Esophagus mucosa (tissue), 1 donor: Measurements from ENCODE around the gene SUN1. TPM values are rescaled to one million over a fixed set of nuclear protein-coding genes. Genes with fewer than 3 reads are reported as not detected.

Experiments
- ATAC-seq: fragments of 200-7000 bp; cut with Tn5 transposase; one replicate; pipeline ENCODE4 v1.9.1; 2020
- total RNA-seq: library from RNA; stranded (reverse); gene quantifications from one replicate; pipeline ENCODE4 v1.2.4, GENCODE V29; 2023
- donor health status: DM: yes; HTN: yes; CAD: no.

Gene SUN1
- total RNA-seq, 1 donor from 2014 or later, result 63.0 TPM

GRCh38 chr7:908591-909357, 76.5 kb downstream of the SUN1 start:
- ATAC-seq, result peak; percentile 76

GRCh38 chr7:909358-910329, 77.4 kb downstream of the SUN1 start:
- peak; percentile 28 for ATAC-seq

- no peak for ATAC-seq
These were observed 78.2 kb downstream of the SUN1 start for GRCh38 chr7:910441-910861.

GRCh38 chr7:910931-911431, 78.7 kb downstream of the SUN1 start:
- ATAC-seq, result no peak

- no peak for ATAC-seq
These were observed 79.7 kb downstream of the SUN1 start for GRCh38 chr7:911791-912480.

GRCh38 chr7:913736-914520, 81.7 kb downstream of the SUN1 start:
- peak; percentile 85 for ATAC-seq

- peak; percentile 10 for ATAC-seq
These were observed 82.4 kb downstream of the SUN1 start for GRCh38 chr7:914521-915194.

GRCh38 chr7:915291-916218, 83.3 kb downstream of the SUN1 start:
- ATAC-seq, result no peak

GRCh38 chr7:916291-916941, 84.1 kb downstream of the SUN1 start:
- no peak for ATAC-seq

- no peak for ATAC-seq
These were observed 85.2 kb downstream of the SUN1 start for GRCh38 chr7:917255-918117.

GRCh38 chr7:918118-918425, 85.8 kb downstream of the SUN1 start:
- ATAC-seq, result no peak

- no peak for ATAC-seq
These were observed 86.3 kb downstream of the SUN1 start for GRCh38 chr7:918441-919113.

- no peak for ATAC-seq
These were observed 86.8 kb downstream of the SUN1 start for GRCh38 chr7:919114-919442.

- no peak for ATAC-seq
These were observed 87.7 kb downstream of the SUN1 start for GRCh38 chr7:919924-920341.

- no peak for ATAC-seq
These were observed 88.2 kb downstream of the SUN1 start for GRCh38 chr7:920351-921070.

- no peak for ATAC-seq
These were observed 88.8 kb downstream of the SUN1 start for GRCh38 chr7:921071-921461.

GRCh38 chr7:921581-922333, 89.5 kb downstream of the SUN1 start:
- no peak for ATAC-seq
